Activated CD4-positive, CD25-positive, alpha-beta regulatory T cell treated with anti-CD3 and anti-CD28 coated beads, Interleukin-2, amount 50 U/mL, for 72 hours (primary cell): Measurements from ENCODE around the gene ANKEF1.

Experiments used
- DNase-seq: peaks from one replicate; pipeline ENCODE4 v3.0.0; 2021

The ANKEF1 gene

DNA sequence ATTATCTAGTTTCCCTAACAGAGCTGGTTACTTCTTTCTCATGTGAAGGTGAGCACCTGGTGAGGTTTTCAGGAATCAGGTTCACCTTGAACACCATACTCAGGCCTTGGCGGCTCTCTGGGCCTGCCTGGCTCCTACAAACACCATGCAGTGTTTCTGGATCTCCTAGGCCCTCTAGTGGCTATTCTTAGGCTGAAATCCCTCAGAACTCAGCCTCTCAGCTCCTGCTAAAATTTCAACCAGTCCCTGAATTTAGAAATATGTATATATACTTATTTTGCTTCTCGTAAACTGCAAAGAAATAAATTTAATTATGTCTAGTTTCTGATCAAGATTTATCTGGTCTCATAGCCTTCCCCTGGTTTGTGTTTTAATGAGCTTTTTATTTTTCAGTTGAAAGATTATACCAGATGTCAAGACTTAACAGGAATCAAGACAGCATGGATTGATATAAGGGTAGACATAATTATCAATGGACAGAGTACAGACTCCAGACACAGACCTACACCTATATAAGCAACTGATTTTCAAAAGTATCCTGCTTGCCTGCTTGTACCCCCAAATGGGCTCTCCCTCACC is 55.9 kb downstream of the ANKEF1 start:
- no peak for DNase-seq

DNA sequence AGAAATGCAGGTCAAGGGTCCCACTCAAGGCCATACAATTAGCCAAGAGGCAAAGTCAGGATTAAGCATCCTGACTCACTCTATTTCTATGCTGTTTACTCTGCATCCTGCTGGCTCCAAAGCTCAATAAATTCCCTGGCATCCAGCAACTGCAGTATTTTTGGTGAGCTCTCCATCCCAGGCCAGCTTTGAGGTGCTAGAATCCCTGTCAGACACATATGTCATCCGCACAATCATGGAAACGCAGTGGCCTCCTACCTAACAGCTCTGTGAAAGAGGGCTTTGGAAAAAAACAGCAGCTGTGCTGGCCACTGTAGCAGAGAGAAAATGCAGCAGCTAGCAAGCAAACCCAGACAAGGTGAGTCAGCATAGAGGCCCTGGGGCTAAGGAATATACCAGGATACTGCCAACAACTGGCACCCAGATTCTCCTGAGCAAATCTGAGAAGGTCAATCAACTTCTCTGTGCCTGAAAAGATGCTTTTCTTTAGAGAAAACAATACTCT is 58.4 kb downstream of the ANKEF1 start:
- DNase-seq = no peak

DNA sequence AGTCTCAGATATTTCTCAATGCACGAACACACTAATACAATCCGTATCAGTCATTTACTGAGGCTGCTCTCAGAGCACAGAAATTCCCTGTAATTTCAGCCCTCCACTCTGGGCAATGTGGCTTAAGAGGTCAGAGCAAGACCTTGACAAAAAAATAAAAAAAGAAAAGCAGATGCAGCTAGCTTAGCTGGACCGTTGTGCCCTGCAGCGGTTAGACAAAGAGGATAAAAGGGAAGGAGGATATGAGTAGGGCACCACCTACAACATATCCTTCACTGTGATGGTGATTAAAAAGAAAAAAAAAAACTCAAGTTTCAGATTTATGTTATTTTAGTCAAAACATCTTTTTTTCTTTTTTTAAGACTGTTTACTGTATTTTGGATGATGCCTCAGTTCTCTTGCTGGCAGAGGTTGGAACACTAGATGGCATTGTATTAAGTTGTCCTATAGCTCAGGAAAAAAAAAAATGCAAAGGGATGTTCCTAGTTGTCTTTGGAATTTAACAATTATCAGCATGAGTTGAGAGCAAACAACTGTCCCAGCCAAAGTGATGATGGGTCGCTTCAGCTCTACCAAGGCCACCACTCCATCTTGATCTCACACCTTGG is 59.9 kb downstream of the ANKEF1 start:
- no peak for DNase-seq

- DNase-seq = no peak
Measured at GRCh38 chr20:10096790-10097189, 62.0 kb downstream of the ANKEF1 start.

GRCh38 chr20:10105046-10105445 is 70.3 kb downstream of the ANKEF1 start:
- DNase-seq = no peak
